Activated CD4-positive, alpha-beta T cell treated with anti-CD3 and anti-CD28 coated beads, Interleukin-2, amount 50 U/mL, for 48 hours (primary cell): Measurements from ENCODE around the gene TOLLIP.
"Not testable (repeated sequence)": the region's sequence is repeated elsewhere in the genome, so short reads cannot be mapped to it uniquely, and the experiment has no call there.

ENCODE experiments used
- DNase-seq, 2 experiments: peaks; one replicate each; pipeline ENCODE4 v3.0.0-alpha.2; 2020

The TOLLIP gene

DNA sequence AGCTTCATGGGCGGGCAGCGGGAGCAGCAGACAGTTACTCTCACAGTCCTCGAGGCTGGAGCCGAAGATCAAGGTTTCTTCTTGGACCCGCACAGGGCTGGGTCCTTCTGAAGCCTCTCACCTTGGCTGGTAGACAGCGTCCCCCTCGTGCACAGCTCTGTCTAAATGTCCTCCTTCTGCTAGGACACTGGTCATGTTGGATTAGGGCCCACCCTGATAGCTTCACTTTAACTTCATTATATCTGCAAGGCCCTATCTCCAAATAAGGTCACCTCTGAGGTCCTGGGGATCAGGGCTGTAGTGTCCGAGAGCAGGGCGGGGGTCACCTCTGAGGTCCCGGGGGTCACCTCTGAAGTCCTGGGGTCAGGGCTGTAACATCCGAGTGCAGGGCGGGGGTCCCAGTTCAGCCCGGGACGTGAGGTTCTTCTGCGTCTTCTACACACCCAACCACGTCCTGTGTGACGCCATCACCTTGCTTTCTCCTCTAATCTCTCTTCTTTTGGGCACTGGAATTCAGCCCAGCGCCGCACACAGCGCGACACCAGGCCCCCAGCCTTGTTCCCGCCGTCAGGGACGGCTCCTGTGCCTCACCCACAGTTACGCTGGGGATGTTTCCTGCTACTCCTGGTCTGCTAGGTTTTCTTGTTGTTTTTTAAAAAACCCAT is 34.1 kb upstream of the TOLLIP start:
- no peak for DNase-seq

DNA sequence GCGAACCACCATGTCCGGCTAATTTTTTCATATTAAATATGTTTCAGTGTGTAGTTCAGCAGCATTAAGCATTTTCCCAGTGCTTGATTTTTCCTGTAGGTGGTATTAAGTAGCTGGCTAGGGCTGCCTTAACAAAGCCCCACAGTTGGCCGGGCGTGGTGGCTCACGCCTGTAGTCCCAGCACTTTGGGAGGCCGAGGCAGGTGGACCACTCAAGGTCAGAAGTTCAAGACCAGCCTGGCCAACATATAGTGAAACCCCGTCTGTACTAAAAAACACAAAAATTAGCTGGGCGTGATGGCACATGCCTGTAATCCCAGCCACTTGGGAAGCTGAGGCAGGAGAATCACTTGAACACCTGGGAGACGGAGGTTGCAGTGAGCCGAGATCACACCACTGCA is 33.5 kb upstream of the TOLLIP start:
- no peak for DNase-seq

DNA sequence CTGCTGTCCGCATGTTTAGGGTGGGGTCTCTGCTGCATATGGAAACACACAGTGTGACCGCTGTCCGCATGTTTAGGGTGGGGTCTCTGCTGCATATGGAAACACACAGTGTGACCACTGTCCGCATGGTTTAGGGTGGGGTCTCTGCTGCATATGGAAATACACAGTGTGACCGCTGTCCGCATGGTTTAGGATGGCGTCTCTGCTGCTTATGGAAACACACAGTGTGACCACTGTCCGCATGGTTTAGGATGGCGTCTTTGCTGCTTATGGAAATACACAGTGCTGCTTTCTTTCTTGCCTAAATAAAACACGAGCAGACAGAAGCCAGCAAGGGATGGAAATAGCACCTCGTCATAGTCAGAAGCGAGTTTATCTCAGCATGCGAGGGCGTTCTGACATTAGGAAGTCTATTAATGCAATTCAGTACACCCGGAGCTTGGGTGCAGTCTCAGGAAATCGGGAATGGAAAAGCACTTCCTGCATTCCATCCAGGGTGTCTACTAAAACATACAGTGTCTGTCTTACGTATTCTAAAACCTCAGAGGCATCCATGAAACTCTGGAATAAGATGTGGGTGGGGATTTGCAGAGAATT is 32.6 kb upstream of the TOLLIP start:
- DNase-seq = no peak

DNA sequence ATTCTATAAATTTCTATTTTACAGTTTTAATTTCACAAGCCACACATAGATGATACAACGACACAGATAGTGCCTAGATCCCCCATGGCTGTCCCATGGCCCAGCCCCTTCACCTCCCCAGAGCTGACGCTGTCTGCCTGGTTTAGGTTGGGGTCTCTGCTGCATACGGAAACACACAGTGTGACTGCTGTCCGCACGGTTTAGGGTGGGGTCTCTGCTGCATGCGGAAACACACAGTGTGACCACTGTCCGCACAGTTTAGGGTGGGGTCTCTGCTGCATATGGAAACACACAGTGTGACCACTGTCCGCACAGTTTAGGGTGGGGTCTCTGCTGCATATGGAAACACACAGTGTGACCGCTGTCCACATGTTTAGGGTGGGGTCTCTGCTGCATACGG is 31.8 kb upstream of the TOLLIP start:
- not testable (repeated sequence) for DNase-seq

DNA sequence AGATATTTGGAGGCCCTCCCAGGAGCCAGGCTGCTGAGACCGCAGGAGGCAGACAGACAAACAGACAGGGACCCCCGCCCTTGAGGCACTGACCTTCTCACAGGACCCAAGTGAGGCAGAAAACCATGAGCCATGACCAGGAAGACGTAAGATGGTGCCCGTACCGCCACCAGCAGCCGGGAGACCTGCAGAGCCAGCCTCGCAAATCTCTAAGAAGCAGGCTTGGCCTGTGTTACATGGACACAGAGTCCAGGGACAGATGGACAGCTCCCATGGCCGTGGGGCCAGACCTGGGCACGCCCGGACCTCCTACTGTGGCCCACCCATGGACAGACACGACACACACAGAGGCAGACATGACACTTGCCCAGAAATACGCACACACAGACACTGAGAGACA is 30.7 kb upstream of the TOLLIP start:
- no peak for DNase-seq

DNA sequence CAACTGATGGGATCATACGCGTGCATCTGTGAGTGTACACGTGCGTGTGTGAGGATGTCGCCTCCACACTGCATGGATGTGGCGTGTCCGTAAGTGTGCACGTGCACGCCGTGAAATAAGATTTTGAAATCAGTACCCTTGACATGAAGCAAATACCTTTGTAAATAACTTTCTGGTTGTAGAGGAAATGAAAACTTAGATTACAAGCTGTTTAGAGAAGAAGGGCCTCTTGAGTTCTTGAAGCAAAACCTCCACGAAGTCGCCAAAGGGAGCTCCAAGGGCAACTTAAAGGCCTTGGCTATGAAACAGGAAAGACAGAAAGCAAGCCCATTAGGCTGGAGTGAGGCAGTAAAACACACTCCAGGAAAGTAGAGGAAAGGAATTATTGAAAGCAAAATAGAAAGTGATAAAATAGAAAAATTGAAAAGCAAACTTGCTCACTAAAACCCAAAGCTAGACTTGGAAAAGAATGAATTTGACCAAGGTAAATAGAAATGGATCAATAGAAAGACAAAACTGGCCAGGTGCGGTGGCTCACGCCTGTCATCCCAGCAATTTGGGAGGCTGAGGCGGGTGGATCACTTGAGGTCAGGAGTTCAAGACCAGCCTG is 29.7 kb upstream of the TOLLIP start:
- no peak for DNase-seq

DNA sequence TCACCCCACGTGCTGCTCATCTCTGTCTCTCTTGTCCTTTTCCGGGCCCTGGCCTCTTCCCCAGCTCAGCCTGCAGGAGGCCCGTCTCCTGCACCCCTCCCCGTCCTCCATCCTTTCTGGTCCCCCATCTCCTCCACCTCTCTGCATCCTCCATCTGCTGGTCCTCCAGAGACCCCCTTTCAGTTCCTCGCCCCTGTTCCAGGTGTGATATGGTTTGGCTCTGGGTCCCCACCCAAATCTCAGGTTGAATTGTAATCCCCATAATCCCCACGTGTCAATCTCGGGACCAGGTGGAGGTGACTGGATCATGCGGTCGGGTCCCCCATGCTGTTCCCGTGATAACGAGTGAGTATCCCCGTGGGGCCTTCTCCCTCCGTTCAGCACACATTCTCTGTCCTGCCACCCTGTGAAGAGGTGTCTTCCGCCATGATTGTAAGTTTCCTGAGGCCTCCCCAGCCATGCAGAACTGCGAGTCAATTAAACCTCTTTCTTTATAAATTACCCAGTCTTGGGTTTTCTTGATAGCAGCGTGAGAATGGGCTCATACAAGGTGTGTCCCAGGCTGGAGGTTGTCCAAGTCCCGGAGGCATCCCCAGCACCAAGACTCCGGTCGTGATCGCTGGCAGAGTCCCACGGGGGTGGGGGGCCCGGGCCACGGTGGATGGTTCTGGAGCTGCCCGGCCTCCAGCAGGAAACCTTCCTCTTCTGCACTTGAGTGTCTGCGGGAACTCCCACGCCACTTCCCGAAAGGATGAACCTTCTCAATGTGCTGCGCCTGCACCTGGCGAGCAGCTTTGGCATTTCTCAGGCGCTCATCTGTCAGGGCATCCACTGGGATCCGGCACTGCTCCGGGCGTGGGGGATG is 29.0 kb upstream of the TOLLIP start:
- DNase-seq = no peak

DNA sequence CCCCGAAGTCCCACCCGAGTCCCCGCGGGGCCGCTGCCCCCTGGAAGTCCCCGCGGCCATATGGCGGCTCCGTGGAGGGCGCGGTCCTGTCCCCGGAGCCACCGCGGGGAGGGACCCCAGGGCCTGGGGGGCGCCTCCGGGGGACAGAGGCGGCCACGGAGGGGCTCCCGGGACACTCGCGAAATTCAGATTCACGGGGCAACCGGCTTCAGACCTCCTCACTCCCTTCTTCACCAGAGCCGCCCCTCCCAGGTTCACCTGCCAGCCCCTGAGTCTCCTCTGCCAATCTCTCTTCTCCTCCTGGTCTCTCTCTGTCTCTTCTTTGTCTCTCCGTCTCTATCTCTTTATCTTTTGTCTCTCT is 28.2 kb upstream of the TOLLIP start:
- no peak for DNase-seq

DNA sequence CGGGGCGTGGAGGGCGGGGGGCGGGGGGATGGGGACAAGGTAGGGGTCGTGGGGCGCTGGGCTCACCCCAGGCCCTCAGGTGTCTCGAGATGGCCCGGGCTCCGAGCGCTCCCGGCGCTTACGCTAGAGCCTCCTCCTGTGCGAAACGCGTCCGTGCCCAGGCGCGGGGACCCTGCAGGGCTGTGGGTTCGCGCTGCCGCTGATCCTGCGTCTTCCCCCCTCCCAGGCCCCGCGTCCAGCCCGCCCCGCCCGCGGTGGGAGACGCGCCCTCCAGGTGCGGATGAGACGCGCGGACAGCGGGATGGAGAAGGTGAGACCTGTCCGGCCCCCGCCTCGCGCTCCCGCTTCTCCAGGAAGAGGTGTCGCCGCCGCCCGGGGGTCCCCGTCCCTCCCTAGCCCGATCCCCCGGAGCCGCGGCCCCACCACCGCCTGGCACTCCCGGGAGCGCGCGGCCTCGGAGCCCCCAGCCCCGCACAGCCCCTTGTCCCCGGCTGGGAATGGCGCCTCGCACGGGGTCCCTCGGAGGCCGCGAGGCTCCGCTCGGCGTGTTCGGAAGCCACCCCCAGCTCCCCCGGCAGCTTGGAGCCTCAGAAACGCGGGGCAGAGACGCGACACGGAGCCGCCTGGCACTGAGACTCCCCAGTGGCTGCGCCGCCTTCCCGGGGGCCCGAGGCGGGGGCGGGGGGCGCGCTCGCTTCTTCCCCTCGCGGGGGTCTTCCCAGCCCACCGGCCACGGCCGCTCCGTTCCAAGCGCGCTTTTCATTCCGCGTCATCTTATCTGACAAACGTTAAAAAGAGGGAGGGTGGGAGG is 27.6 kb upstream of the TOLLIP start:
- peak; percentile 29 to 32 for DNase-seq

DNA sequence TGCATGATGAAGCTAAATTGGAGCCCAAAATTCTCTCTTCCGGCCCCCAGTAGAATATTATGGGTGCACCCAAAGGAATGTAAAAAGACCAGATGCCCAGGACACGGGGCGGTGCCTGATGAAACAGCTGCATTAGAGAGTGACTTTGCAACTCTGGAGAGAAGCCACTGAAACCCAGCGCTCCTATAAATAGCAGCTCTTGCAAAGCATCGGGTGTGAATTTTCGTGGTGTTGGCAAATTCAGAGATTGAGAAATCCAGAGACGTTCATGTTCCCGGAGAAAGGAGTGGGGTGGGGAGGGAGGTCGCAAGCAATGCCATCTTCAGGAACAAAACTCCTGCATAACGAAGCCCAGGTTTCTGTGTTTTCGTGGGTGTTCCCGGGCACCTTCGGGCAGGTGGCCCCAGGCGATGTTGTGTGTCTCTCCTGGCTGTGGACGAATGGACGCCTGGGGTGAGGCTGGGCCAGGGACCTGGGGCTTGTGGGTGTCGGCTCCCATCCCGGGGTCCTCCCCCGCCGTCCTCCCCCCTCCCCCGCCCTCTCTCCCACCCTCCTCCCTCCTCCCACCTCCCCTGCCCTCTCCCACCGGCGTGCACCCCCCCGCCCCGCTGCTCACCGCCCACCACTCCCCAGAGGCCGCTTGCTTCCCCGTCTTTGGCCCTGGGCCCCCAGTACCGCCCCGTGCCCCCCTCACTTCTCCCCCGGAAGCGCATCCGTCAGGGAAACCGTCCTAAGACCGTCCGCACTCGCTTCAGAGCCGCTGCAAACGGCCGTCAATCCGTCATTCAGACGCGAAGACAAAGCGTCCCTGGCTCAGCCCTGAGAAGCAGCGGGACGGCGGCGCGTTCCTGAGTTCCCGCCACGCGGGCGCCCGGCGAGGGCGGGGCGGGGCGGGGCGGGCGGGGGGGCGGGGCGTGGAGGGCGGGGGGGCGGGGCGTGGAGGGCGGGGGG is 26.7 kb upstream of the TOLLIP start:
- DNase-seq = peak; percentile 51

DNA sequence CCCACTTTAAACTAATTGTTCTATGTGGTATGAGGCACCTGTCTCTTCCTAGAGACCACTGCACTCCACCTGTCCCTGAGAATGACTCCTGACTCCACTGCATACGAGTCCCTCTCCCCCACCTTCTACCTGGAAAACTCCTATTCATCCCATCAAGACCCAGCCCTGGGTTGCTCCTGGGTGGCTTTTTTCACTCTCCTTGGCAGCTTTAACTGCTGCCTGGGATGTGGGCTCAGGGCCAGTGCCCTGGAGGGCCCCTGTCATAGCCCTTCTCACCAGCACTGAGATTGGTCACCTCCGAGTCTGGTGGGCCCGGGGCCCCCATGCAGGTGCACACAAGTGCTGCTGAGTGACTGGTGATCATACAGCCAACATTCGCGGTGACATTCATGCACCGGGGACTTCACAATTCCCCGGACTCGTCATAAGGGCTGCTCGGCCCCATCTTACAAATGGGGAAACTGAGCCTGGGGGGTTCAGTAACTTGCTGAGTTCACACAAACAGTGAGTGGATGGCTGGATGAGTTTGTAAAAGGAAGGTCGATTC is 25.9 kb upstream of the TOLLIP start:
- DNase-seq = no peak

DNA sequence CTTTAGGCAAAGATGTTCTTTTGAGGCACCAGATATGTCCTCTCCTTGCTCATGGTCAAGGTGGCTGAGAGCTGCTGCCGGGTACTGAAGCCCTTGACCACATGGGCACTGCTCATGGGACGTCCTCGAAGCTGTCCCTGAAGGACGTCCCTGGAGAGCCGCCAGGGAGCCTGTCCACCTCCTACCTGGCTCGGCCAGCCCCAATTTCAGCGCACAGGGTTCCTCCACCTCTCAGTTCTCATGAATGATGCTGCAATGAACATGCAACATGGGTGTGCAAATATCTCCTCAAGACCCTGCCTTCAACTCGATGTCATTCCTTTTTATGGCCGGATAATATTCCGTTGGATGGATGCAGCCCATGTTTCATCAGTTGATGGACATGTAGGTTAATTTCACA is 24.4 kb upstream of the TOLLIP start:
- DNase-seq = no peak

DNA sequence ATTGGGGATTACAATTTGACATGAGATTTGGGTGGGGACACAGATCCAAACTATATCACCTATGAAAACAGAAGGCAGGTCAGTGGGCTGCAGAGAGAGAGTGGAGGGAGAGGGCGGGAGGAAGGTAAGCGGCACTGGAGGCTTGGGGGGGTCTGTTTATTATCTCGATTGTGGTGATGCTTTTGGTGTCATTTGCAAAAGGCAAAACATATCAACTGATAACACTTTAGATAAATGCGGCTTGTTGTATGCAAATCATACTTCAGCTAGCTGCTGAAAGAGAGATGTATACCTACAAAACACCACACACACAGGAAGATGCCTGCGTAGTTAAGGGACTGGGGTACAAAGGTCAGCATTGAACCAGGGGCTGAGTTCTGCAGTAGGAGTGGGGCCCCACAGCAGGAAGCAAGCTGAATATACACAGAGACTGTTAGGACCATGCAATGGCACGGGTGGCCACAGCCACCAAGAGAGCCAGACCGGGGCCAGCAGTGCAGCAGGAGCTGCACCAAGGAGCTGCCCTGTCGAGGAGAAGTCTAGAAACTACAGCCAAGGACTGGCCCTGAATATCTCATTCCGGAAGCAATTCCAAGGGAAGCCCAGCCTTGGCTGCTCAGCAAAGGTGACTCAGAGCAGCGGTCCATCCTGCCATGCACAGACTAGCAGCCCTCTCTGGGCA is 23.8 kb upstream of the TOLLIP start:
- no peak for DNase-seq

DNA sequence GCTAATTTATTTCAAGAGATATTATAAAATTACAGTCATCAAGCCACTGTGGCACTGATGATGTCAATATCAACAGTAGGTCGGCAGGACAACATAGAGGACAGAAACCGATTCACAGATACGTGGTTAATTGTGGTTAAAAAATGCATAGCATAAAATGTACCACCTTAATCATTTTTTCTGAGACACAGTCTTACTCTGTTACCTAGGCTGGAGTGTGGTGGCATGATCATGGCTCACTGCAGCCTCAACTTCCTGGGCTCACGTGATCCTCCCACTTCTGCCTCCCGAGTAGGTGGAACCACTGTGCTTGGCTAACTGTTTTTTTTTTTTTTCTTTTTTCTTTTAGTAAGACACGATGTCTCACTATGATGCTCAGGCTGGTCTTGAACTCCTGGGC is 21.0 kb upstream of the TOLLIP start:
- peak; percentile 40 to 52 for DNase-seq

DNA sequence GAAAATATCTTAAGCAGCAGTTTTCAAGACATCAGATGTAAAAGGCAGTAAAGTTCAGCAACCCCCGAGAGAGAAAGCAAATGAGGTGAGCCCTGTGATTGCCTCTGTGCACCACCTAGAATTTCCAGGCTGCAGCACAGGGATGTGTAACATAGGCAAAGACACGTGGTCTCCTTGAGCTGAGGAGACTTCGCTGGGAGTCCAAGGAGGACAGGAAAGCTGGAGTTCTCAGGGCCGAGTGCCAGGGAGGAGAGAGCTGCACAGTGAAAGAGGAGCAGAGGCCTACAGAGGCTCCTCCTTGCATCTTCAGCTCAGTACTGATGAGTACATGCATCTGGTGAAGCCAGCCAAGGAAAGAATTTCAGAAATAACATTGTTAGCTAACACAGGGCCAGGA is 17.6 kb upstream of the TOLLIP start:
- no peak for DNase-seq

DNA sequence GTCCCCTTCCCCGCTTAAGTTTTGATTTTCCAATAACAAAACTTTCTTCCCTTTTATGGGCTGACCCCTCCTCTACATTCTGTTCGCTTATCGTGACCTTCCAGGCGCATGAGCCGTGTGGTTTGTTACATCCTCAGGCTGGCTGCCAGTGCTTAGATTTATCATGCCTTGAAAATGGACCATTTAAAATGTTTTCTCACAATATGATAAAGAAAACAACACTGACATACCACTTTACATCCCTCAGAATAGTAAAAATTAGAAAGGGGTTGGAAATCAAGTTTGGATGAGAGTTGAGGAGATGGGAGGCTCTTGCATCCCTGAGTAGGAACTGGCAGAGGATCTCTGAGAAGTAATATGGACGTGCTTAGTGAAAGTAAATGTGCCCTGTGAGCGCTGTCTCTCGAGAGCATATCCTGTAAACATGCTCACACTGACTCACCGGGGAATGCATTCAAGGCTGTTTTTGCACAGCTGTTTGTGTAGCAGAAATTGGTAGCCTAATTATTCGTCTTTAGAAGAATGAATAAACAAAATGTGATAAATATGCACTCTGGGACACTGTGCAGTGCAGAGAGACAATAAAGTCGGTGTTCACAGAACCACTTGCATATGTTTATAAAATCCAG is 17.1 kb upstream of the TOLLIP start:
- no peak for DNase-seq

DNA sequence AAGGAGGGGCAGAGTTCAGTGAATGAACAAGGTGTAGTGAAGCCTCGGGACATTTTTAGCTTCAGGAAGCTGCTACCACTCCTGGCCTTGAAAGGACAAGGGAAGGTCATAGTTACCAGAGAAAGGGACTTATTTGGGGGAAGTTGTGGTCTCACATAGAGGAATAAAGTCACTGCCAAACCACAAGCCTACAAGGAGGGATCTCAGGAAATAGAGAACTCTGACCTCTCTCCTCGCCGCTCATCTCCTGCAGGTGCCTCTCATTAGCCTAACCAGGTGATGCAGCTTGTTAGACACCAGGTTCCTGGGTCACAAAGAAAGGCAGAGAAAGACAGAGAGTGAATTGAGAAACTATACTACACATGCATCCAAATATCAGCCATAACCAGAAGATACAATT is 14.3 kb upstream of the TOLLIP start:
- DNase-seq = no peak

DNA sequence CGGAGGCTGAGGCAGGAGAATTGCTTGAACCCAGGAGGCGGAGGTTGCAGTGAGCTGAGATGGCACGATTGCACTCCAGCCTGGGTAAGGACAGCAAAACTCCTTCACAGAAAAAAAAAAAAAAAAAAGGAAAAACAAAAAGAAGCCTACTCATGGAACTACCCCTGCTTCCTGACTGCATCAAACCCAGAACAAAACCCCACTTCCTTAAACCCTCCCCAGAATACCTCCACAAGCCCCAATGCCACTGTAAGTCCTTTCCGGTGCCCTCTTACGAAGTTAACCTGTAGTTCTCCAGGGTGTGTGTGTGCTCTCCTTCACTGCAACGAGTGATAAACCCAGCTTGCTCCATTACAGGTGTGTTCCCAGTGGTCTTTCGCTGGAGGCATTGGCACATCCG is 8.6 kb upstream of the TOLLIP start:
- DNase-seq = no peak

DNA sequence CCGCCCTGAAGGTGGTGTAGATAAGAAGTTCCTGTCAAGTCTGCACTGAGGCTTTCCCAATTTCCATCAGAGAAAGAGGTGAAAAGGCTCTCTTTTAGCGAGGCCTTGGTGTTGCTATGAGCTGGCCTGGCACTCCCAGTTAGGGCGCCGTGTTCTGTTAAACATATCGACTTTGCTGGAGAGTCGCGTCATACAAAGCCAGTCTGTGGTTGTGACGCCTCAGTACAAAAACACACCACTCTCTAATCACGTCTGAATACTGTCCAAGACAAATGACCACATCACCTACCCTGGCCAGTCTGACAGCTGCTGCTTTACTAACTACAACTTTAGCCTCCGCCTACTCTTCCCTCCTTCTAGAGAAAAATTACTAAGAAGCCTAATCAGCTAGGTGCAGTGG is 8.0 kb upstream of the TOLLIP start:
- DNase-seq = no peak

DNA sequence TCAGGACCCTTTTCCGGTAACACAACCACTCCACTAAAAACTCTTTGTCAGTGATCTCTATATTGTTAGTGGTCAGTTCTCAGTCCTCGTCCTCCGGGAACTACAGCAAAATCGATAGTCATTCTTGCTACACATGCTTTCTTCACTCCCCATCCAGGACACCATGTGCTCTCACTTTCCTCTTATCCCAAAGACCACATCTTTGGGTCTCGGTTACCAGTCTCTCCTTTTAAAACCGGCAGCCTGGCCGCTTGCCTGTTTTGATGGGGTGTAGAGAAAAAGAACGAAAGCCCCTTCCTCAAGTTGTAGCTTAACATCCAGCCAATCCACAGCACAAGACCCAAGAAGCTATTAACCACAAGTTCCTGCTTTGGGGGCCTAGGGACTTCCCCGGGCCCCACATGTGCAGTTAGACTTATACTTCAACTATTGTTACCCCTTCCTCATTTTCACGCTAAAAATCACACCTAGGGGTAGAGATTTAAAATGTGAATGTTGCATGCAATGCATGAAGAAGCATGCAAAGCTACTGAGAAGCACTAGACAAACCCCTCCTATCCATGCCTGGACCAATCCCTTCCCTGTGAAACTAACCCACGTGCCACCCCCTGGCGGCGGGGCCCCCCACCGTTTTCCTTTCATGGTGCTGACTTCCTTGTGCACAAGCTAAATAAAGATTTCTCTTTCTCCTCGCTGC is 1.5 kb upstream of the TOLLIP start:
- DNase-seq = peak; percentile 48 to 56
